GM12801 (cell line): Measurements from ENCODE around the gene KNCN.

ENCODE experiments used
- CTCF ChIP-seq: IDR thresholded peaks from one replicate; pipeline ENCODE4 v1.5.1; 2011; ENCODE audit warnings: control low read depth; ENCODE audit not compliant: insufficient read length; ENCODE audit errors: extremely low read depth

Gene KNCN

GRCh38 chr1:46589529-46589928 lies 38.1 kb upstream of the KNCN start:
- TF ChIP-seq CTCF: no peak

GRCh38 chr1:46587069-46587468 lies 35.6 kb upstream of the KNCN start:
- TF ChIP-seq CTCF: no peak

- no peak for TF ChIP-seq CTCF
These were observed 34.0 kb upstream of the KNCN start for GRCh38 chr1:46585312-46585938.

GRCh38 chr1:46583494-46583893 lies 32.0 kb upstream of the KNCN start:
- TF ChIP-seq CTCF: no peak

- TF ChIP-seq CTCF: no peak
These were observed 31.5 kb upstream of the KNCN start for GRCh38 chr1:46582972-46583371.

GRCh38 chr1:46581681-46582455 lies 30.4 kb upstream of the KNCN start:
- TF ChIP-seq CTCF: no peak

GRCh38 chr1:46580140-46580903 lies 28.9 kb upstream of the KNCN start:
- TF ChIP-seq CTCF: no peak
